ENCODE measurements around the gene CAMTA1. TPM values are rescaled to one million over a fixed set of nuclear protein-coding genes. Genes with fewer than 3 reads are reported as not detected.

CAMTA1 gene
- polyA plus RNA-seq, 1 donor from 2014 or later: 162 TPM

- peaks cover 18% of the 10 kb centered on the region for H3K79me2 ChIP-seq (replicated peaks; ENCODE audit: insufficient read depth, low read length)
- no peak overlapping the region for H3K4me3 ChIP-seq (ENCODE audit: low read length)
- no peaks in the 10 kb centered on the region for H3K9me3 ChIP-seq (ENCODE audit: low read length)
- H4K20me1 ChIP-seq (ENCODE audit: insufficient read depth): no peaks in the 10 kb centered on the region
- no peak for TF ChIP-seq CTCF (IDR thresholded peaks at IDR 0.05; ENCODE audit: poor library complexity, severe bottlenecking)
- TF ChIP-seq POLR2AphosphoS5 (IDR thresholded peaks at IDR 0.05): no peak
- no peak for TF ChIP-seq RAD21 (conservative IDR thresholded peaks at IDR 0.05)
- no peak for TF ChIP-seq MXI1 (conservative IDR thresholded peaks at IDR 0.05; ENCODE audit: poor library complexity, severe bottlenecking)
- no peak for TF ChIP-seq EP300 (conservative IDR thresholded peaks at IDR 0.05; ENCODE audit: poor library complexity, severe bottlenecking)
- TF ChIP-seq SMC3 (conservative IDR thresholded peaks at IDR 0.05; ENCODE audit: poor library complexity): no peak
- TF ChIP-seq TAF1 (IDR thresholded peaks at IDR 0.05; ENCODE audit: low read depth): no peak
- no peak for TF ChIP-seq EZH2 (IDR thresholded peaks at IDR 0.05; ENCODE audit: borderline replicate concordance, insufficient read depth, low read length, poor library complexity, severe bottlenecking)
- no peak for TF ChIP-seq REST (IDR thresholded peaks at IDR 0.05; ENCODE audit: borderline replicate concordance)
- H3K27ac ChIP-seq (ENCODE audit: low read length): no peak overlapping the region
- H2AFZ ChIP-seq (ENCODE audit: low read depth, low read length): no peak overlapping the region
- H3F3A ChIP-seq (ENCODE audit: insufficient read depth, low read length, poor library complexity, severe bottlenecking): peaks cover 8% of the 10 kb centered on the region
- no peaks in the 10 kb centered on the region for H3K9me2 ChIP-seq (ENCODE audit: insufficient read depth, low read length)
- no peak overlapping the region for H3K9ac ChIP-seq (ENCODE audit: low read length)
- no peak overlapping the region for H3K4me2 ChIP-seq (ENCODE audit: low read length)
- peaks cover 2% of the 10 kb centered on the region for H3K27me3 ChIP-seq (ENCODE audit: insufficient read depth, low read depth, low read length)
- H3K36me3 ChIP-seq (ENCODE audit: insufficient read depth, low read length): peaks cover 19% of the 10 kb centered on the region
Observed at GRCh38 chr1:7768583-7768982, 983.3 kb downstream of the CAMTA1 start.

GRCh38 chr1:7769673-7770412 lies 984.6 kb downstream of the CAMTA1 start:
- peak; percentile 94 for TF ChIP-seq EP300 (conservative IDR thresholded peaks at IDR 0.05; ENCODE audit: poor library complexity, severe bottlenecking)
- TF ChIP-seq POLR2AphosphoS5 (IDR thresholded peaks at IDR 0.05): peak; percentile 92
- TF ChIP-seq CTCF (IDR thresholded peaks at IDR 0.05; ENCODE audit: poor library complexity, severe bottlenecking): no peak
- H3F3A ChIP-seq (ENCODE audit: insufficient read depth, low read length, poor library complexity, severe bottlenecking): peaks cover 8% of the 10 kb centered on the region
- no peak overlapping the region for H2AFZ ChIP-seq (ENCODE audit: low read depth, low read length)
- no peaks in the 10 kb centered on the region for H3K9me3 ChIP-seq (ENCODE audit: low read length)
- no peak overlapping the region for H3K4me2 ChIP-seq (ENCODE audit: low read length)
- peak overlapping the region; percentile 21 for H3K27ac ChIP-seq (ENCODE audit: low read length)
- no peaks in the 10 kb centered on the region for H3K9me2 ChIP-seq (ENCODE audit: insufficient read depth, low read length)
- H3K27me3 ChIP-seq (ENCODE audit: insufficient read depth, low read depth, low read length): peaks cover 2% of the 10 kb centered on the region
- H3K36me3 ChIP-seq (ENCODE audit: insufficient read depth, low read length): peaks cover 31% of the 10 kb centered on the region
- no peaks in the 10 kb centered on the region for H4K20me1 ChIP-seq (ENCODE audit: insufficient read depth)
- peaks cover 29% of the 10 kb centered on the region for H3K79me2 ChIP-seq (replicated peaks; ENCODE audit: insufficient read depth, low read length)
- peak overlapping the region; percentile 85 for H3K4me3 ChIP-seq (ENCODE audit: low read length)
- H3K9ac ChIP-seq (ENCODE audit: low read length): no peak overlapping the region

All from neural cell (in vitro differentiated cells).